A673 (cell line): ENCODE measurements around the gene RAPGEF4. TPM values are rescaled to one million over a fixed set of nuclear protein-coding genes. Genes with fewer than 3 reads are reported as not detected.

Experiments
- Bru-seq: library from RNA; stranded (reverse); fragments of 400-500 nt; gene quantifications from one replicate; lab custom pipeline; 2021; lab: Mats Ljungman, UMichigan
- BruChase-seq, 2 experiments: library from RNA; stranded (reverse); fragments of 400-500 nt; gene quantifications; one replicate each; lab custom pipeline; 2021; lab: Mats Ljungman, UMichigan
- BruUV-seq: library from RNA; stranded (reverse); fragments of 400-500 nt; replicated peaks from 2 replicates; lab custom pipeline; 2021; lab: Mats Ljungman, UMichigan
- CTCF ChIA-PET: fragments of 300-600 bp; sonication (Branson Sonifier 250); formaldehyde crosslinking; loops from one replicate; lab custom pipeline; 2022; ENCODE audit warnings: antibody characterized with exemption; lab: Charles Lee
- POLR2A ChIA-PET: fragments of 300-600 bp; sonication (Branson Sonifier 250); formaldehyde crosslinking; loops from one replicate; lab custom pipeline; 2022; ENCODE audit warnings: antibody characterized with exemption; ENCODE audit not compliant: low non-redundant PET; lab: Charles Lee
- DNase-seq: peaks from one replicate; pipeline ENCODE4 v3.0.0-alpha.2; 2015; ENCODE audit warnings: low spot score
- H3K27ac ChIP-seq: fragments of 200-600 bp; sonication (generic); 2 replicates; pipeline ENCODE4 v1.5.1; 2016; ENCODE audit warnings: mixed run types, low read depth, mild to moderate bottlenecking, mixed read lengths, antibody characterized with exemption, low read length; ENCODE audit not compliant: poor library complexity, severe bottlenecking
- H3K27me3 ChIP-seq: fragments of 200-600 bp; sonication (generic); replicated peaks from 2 replicates; pipeline ENCODE4 v1.6.1; 2017; ENCODE audit warnings: mixed run types, low read depth, mild to moderate bottlenecking, mixed read lengths, antibody characterized with exemption, low read length; ENCODE audit not compliant: insufficient read depth, poor library complexity
- H3K36me3 ChIP-seq: fragments of 200-600 bp; sonication (generic); 2 replicates; pipeline ENCODE4 v1.6.1; 2016; ENCODE audit warnings: mixed run types, mild to moderate bottlenecking, mixed read lengths, antibody characterized with exemption, low read length; ENCODE audit not compliant: insufficient read depth, poor library complexity, severe bottlenecking
- H3K4me1 ChIP-seq: fragments of 200-600 bp; sonication (generic); 2 replicates; pipeline ENCODE4 v1.6.1; 2017; ENCODE audit warnings: mixed run types, mild to moderate bottlenecking, mixed read lengths, antibody characterized with exemption, low read length; ENCODE audit not compliant: insufficient read depth, poor library complexity, severe bottlenecking
- H3K4me3 ChIP-seq: fragments of 200-600 bp; sonication (generic); 2 replicates; pipeline ENCODE4 v1.5.1; 2016; ENCODE audit warnings: low read depth, mixed run types, mild to moderate bottlenecking, mixed read lengths, low read length; ENCODE audit not compliant: poor library complexity, severe bottlenecking
- H3K9me3 ChIP-seq: fragments of 200-600 bp; sonication (generic); 2 replicates; pipeline ENCODE4 v1.6.1; 2016; ENCODE audit warnings: mixed run types, low read depth, mild to moderate bottlenecking, mixed read lengths, antibody characterized with exemption, low read length; ENCODE audit not compliant: poor library complexity, severe bottlenecking
- EZH2 ChIP-seq: fragments of 200-600 bp; sonication (generic); IDR thresholded peaks from 2 replicates; pipeline ENCODE4 v1.6.1; 2017; ENCODE audit warnings: borderline replicate concordance, low read depth, mild to moderate bottlenecking, mixed read lengths, antibody characterized with exemption, low read length; ENCODE audit not compliant: poor library complexity, severe bottlenecking
- intact Hi-C: fragments of 100-400 bp; cut with micrococcal nuclease; formaldehyde crosslinking; loops from one replicate; pipeline ENCODE4 v1.10.0; 2022; ENCODE audit not compliant: unreplicated experiment
- long read RNA-seq: library from polyadenylated mRNA; stranded (forward); transcript quantifications from one replicate; pipeline ENCODE4 v2.0.0, GENCODE V29; 2022
- total RNA-seq: library from RNA; stranded (reverse); gene quantifications from 2 replicates; pipeline ENCODE4 v1.2.3, GENCODE V29; 2021
- TF ChIP-seq, protein P1 (sequence below): fragments of 300-800, 200-600 bp; sonication (generic); conservative IDR thresholded peaks from 2 replicates; pipeline ENCODE4 v1.5.1; 2017; ENCODE audit warnings: low read depth, mild to moderate bottlenecking, antibody characterized with exemption, low read length, moderate library complexity, mixed read lengths

RAPGEF4 gene
- 0.26 and 0.96 TPM in 2 replicates for total RNA-seq
- Bru-seq, nascent RNA = percentile 20 among the genes with signal in this experiment
- BruChase-seq, experiment 1, labeled RNA remaining after a 2-hour chase = percentile 20 among the genes with signal in this experiment
- percentile 19 among the genes with signal in this experiment for BruChase-seq, experiment 2, labeled RNA remaining after a 6-hour chase
- long read RNA-seq = 0 reads

GRCh38 chr2:172735582-172736423 lies at the start of gene RAPGEF4:
Gene RAPGEF4 (plus strand): TSS chr2:172735845. CDS start chr2:172735984, 139 bp downstream.
- H3K36me3 ChIP-seq = no peaks in the 10 kb centered on the region
- POLR2A ChIA-PET = no interaction called here
- no peaks in the 10 kb centered on the region for H3K4me1 ChIP-seq
- TF ChIP-seq EZH2 = no peak
- TF ChIP-seq, protein P1, sequence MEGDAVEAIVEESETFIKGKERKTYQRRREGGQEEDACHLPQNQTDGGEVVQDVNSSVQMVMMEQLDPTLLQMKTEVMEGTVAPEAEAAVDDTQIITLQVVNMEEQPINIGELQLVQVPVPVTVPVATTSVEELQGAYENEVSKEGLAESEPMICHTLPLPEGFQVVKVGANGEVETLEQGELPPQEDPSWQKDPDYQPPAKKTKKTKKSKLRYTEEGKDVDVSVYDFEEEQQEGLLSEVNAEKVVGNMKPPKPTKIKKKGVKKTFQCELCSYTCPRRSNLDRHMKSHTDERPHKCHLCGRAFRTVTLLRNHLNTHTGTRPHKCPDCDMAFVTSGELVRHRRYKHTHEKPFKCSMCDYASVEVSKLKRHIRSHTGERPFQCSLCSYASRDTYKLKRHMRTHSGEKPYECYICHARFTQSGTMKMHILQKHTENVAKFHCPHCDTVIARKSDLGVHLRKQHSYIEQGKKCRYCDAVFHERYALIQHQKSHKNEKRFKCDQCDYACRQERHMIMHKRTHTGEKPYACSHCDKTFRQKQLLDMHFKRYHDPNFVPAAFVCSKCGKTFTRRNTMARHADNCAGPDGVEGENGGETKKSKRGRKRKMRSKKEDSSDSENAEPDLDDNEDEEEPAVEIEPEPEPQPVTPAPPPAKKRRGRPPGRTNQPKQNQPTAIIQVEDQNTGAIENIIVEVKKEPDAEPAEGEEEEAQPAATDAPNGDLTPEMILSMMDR = no peak
- DNase-seq = no peak
- CTCF ChIA-PET = no interaction called here
- H3K9me3 ChIP-seq = no peaks in the 10 kb centered on the region
- H3K4me3 ChIP-seq = peak within 1 kb of the TSS; percentile 35
- BruUV-seq = no TSS peak
- H3K27me3 ChIP-seq = peaks cover 68% of the 10 kb centered on the region
- intact Hi-C loops = no loop called here
- H3K27ac ChIP-seq = no peak within 1 kb of the TSS

- Histone ChIP-seq H3K9me3 (no peaks in the 10 kb centered on the region), H3K4me1 (peaks cover 3% of the 10 kb centered on the region), H3K27me3 (no peaks in the 10 kb centered on the region), H3K4me3 (no peak overlapping the region), H3K27ac (no peak overlapping the region), H3K36me3 (no peaks in the 10 kb centered on the region)
- DNase-seq = peak; percentile 71
- ChIA-PET CTCF (no interaction called here), POLR2A (interaction anchor here (0.5 kb wide), 1 partner anchor 97 kb away, joined by 3 read pairs; no protein-coding TSS in a partner anchor)
- BruUV-seq = no TSS peak
- TF ChIP-seq, protein P1 = no peak
- TF ChIP-seq EZH2 = no peak
- intact Hi-C loops = no loop called here
These were observed 42.6 kb upstream of the RAPGEF4 start for GRCh38 chr2:172693037-172693436.

GRCh38 chr2:172693529-172694455 lies 41.9 kb upstream of the RAPGEF4 start:
- Histone ChIP-seq H3K27me3 (no peaks in the 10 kb centered on the region), H3K36me3 (no peaks in the 10 kb centered on the region), H3K4me3 (no peak overlapping the region), H3K27ac (no peak overlapping the region), H3K4me1 (peaks cover 3% of the 10 kb centered on the region), H3K9me3 (no peaks in the 10 kb centered on the region)
- intact Hi-C loops = no loop called here
- ChIA-PET POLR2A (interaction anchor here (0.5 kb wide), 1 partner anchor 96 kb away, joined by 3 read pairs; no protein-coding TSS in a partner anchor), CTCF (no interaction called here)
- no peak for DNase-seq
- TF ChIP-seq, protein P1 = no peak
- no peak for TF ChIP-seq EZH2
- BruUV-seq = no TSS peak
